GM20431 (cell line): ENCODE results near the gene CFAP53.
"Not testable (repeated sequence)": the region's sequence is repeated elsewhere in the genome, so short reads cannot be mapped to it uniquely, and the experiment has no call there.

Experiments used
- in situ Hi-C: fragments of 300-500 bp; cut with MseI, MboI; formaldehyde crosslinking; loops from one replicate; pipeline ENCODE4 v1.15.0; 2020; ENCODE audit warnings: low sequenced_read_pairs; ENCODE audit not compliant: unreplicated experiment

CFAP53 gene

GRCh38 chr18:50274941-50275340, 8.6 kb upstream of the CFAP53 start:
- in situ Hi-C loops = no loop called here

GRCh38 chr18:50274044-50274442, 7.7 kb upstream of the CFAP53 start:
- in situ Hi-C loops = no loop called here

GRCh38 chr18:50273203-50274043, 7.1 kb upstream of the CFAP53 start:
- in situ Hi-C loops = no loop called here

- in situ Hi-C loops = no loop called here
Observed at GRCh38 chr18:50272568-50272967, 6.3 kb upstream of the CFAP53 start.

GRCh38 chr18:50268022-50268747, 1.9 kb upstream of the CFAP53 start:
- in situ Hi-C loops = no loop called here

GRCh38 chr18:50262977-50263376, 3.3 kb downstream of the CFAP53 start:
- in situ Hi-C loops = no loop called here

- in situ Hi-C loops = no loop called here
Observed at GRCh38 chr18:50250935-50251334, 15.4 kb downstream of the CFAP53 start.

GRCh38 chr18:50249576-50249975, 16.7 kb downstream of the CFAP53 start:
- in situ Hi-C loops = no loop called here

GRCh38 chr18:50247561-50247960, 18.7 kb downstream of the CFAP53 start:
- in situ Hi-C loops = no loop called here

- in situ Hi-C loops = not testable (repeated sequence)
Observed at GRCh38 chr18:50241768-50242167, 24.5 kb downstream of the CFAP53 start.

- in situ Hi-C loops = no loop called here
Observed at GRCh38 chr18:50240080-50240563, 26.2 kb downstream of the CFAP53 start.

GRCh38 chr18:50232419-50232818, 33.9 kb downstream of the CFAP53 start:
- in situ Hi-C loops = no loop called here

- in situ Hi-C loops = no loop called here
Observed at GRCh38 chr18:50231621-50232020, 34.7 kb downstream of the CFAP53 start.

- in situ Hi-C loops = not testable (repeated sequence)
Observed at GRCh38 chr18:50220249-50220648, 46.0 kb downstream of the CFAP53 start.

GRCh38 chr18:50218432-50219197, 47.7 kb downstream of the CFAP53 start:
- in situ Hi-C loops = no loop called here

GRCh38 chr18:50209311-50209710, 57.0 kb downstream of the CFAP53 start:
- in situ Hi-C loops = no loop called here

GRCh38 chr18:50207722-50208121, 58.6 kb downstream of the CFAP53 start:
- in situ Hi-C loops = no loop called here

GRCh38 chr18:50203801-50204604, 62.3 kb downstream of the CFAP53 start:
- in situ Hi-C loops = no loop called here

- in situ Hi-C loops = no loop called here
Observed at GRCh38 chr18:50201476-50202018, 64.7 kb downstream of the CFAP53 start.
